ENCODE measurements around the gene IGSF21.

The IGSF21 gene

DNA sequence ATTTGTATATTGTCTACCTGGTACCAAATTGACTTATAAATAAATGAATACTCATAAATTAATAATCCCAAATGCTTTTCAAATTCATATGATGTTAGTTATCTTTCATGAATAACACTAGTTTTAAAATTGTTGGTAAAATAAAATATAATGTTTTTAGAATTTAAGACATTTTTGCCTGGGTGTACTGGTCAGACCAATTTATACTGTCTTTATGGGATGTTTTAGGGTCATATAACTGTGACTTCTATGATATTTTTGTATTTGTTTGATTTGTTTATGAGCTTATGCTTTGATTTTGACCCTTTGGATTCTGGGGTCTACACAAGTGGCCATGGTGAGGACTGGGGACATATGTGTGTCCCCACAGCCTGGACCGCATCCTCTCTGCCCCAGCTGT is 319.0 kb downstream of the IGSF21 start:
- DNase-seq (ENCODE audit: low spot score), result no peak

Data from SW480 (cell line).